Stimulated activated CD4-positive, alpha-beta T cell treated with anti-CD3 and anti-CD28 coated beads, TNF-alpha, amount 100 ng/mL, for 24 hours (primary cell): ENCODE data around the gene ZNHIT6.
A peak's percentile ranks its signal among the peaks of the same experiment; 100 is the strongest.
"Not testable (repeated sequence)": the region's sequence is repeated elsewhere in the genome, so short reads cannot be mapped to it uniquely, and the experiment has no call there.

Source experiments
- DNase-seq, 3 experiments: peaks; one replicate each; pipeline ENCODE4 v3.0.0-alpha.2; 2020; ENCODE audit warnings: low read depth in 3 of 3

ZNHIT6 gene, protein sequence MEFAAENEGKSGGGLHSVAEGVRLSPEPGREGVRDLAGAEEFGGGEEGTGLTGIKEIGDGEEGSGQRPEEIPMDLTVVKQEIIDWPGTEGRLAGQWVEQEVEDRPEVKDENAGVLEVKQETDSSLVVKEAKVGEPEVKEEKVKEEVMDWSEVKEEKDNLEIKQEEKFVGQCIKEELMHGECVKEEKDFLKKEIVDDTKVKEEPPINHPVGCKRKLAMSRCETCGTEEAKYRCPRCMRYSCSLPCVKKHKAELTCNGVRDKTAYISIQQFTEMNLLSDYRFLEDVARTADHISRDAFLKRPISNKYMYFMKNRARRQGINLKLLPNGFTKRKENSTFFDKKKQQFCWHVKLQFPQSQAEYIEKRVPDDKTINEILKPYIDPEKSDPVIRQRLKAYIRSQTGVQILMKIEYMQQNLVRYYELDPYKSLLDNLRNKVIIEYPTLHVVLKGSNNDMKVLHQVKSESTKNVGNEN

DNA sequence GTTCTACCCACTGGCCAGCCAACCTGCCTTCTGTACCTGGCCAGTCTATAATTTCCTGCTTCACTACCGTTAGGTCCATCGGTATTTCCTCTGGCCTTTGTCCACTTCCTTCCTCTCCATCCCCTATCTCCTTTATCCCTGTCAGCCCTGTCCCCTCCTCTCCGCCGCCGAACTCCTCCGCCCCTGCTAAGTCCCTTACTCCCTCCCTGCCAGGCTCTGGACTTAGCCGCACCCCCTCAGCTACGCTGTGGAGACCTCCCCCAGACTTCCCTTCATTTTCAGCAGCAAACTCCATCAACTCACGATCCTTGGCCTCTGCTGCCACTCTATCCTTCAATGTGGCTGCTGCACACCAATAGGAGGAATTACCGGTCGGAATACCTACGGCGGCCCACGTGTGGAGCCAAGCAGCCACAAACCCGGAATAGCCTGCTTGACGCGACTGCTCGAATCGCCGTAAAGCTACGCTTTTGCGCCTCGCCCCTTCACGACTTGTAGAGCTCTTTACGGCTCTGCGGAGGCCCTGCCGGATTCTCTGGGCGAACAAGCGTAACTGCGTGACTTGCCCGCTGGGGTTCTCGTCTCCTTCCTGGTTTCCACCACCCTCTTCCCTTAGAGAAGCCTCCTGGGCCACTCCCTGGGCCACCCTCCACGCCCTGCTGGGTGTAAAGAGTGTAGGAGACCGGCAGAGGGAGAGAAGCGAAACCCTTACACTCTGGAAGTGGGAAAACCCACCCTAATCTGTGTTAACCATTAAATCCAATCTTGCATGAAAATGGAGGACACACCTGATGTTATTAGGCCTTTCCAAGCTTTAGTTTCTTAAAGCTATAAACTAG lies at the start of gene ZNHIT6:
TSS of gene ZNHIT6 (minus strand) at position 444 of the 839 bp plus-strand sequence. CDS start at position 295, 149 bp downstream.
- peak; percentile 72 to 83 (median 79) for DNase-seq

DNA sequence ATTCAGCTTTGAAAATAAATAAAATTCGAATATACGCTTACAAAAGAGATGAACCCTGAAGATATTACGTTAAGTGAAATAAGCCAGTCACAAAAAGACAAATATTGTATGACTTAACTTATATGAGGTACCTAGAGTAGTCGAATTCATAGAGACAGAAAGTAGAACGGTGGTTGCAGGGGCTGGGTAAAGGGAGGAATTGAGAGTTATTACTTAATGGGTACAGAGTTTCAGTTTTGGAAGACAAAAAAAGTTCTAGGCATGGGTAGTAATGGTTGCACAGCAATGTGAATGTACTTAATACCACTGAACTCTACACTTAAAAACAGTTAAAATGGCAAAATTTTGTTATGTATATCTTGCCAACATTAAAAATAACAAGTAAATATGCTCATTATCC lies 48.6 kb upstream of the ZNHIT6 start:
- DNase-seq = no peak

DNA sequence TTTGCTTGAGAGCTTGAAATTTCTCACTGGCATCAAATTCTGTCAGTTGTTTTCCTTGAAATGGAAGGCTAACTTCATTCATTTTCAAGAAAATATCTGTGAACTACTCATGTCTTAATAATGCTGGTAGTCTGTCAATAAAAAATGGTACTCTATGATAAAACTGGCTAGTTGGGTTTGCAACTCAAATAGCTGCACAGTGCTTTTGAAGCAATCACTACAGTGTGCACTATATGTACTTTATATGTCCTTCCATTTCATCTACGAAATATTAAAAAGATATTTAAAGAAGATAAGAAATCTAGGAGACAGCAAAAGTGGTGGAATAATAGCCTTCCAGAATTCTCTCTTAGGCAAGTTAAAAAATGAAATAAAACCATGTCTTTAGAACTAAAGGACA lies 39.9 kb upstream of the ZNHIT6 start:
- DNase-seq = no peak

DNA sequence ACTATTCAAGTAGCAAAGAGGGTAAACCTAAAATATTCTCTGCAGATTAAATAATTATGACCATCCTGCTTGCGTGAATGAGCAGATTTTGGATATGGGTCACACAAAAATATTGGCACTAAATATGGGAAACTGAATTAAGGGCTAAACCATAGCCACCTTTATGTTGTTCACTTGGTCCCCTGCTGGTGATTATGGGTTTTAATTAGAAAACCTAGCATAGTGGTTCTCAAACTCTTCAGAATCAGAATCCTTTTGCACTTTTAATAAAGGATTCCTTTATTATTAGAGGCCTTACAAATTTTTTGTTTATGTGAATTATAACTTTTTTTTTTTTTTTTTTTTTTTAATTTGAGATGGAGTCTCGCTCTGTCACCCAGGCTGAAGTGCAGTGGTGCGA lies 38.5 kb upstream of the ZNHIT6 start:
- no peak for DNase-seq

DNA sequence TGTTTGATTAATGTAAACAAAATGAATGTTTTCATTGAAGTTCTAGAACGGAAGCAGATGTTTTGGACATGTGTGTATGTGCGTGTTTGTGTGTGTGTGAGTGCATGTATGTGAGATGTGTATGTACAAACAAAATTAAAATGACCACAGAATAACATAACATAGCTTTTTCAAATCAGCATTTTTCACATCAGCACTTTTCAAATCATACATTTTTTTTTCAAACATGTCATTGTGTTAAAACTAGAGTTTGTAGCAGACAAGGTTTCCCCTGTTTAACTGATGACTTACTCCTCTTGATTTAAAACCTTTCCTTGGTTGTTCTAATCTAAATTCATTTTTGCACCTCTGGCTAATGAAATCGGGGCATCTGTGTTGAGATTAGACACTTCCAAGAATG lies 35.6 kb upstream of the ZNHIT6 start:
- no peak for DNase-seq

DNA sequence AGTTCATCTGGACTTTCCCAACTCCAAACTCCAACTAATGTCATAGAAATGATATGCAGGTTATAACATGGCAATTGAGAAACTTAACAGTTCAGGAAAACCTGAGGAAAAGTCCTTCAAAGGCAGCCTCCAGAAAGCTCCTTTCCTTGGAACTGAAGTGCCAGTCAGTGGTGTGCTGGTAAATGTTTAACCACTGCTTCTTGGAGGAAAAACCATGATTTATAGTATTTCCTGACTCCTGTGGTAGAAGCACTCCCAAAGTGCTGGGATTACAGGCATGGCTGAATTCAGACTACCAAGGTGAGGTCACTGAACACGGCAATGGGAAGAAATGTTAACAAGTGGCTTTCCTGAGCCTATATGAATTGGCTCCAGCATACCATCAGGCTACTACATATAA lies 26.7 kb upstream of the ZNHIT6 start:
- DNase-seq = no peak

DNA sequence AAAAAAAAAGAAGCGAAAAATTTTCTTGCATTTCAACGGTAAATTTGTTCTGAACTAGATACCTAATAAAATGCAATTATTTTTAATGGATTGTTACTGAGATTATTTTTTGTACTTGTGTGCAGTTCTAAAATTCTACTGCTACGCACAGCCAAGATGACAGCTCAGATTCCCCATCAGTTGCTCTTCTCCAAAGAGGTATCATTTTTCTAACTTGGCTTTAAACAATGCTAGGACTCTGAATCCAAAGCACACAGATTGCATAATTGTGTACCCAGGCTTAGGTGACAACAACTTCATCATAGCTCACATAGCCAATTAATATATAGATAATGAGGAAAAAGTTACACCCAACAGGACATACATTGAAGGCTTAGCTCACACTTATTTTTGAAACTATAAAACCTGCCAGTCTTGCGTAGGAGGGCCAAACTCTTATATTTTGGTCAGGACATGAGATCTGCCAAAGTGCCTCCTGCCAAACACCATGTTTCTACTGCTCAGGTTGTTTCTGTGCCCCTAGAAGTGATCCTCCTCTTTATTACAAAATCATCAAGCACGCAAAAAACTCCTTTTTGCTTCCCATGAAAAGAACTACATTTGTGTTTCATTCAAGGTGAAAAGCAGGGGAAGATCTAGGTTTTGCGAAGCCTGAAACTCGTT lies 10.6 kb upstream of the ZNHIT6 start:
- no peak for DNase-seq

DNA sequence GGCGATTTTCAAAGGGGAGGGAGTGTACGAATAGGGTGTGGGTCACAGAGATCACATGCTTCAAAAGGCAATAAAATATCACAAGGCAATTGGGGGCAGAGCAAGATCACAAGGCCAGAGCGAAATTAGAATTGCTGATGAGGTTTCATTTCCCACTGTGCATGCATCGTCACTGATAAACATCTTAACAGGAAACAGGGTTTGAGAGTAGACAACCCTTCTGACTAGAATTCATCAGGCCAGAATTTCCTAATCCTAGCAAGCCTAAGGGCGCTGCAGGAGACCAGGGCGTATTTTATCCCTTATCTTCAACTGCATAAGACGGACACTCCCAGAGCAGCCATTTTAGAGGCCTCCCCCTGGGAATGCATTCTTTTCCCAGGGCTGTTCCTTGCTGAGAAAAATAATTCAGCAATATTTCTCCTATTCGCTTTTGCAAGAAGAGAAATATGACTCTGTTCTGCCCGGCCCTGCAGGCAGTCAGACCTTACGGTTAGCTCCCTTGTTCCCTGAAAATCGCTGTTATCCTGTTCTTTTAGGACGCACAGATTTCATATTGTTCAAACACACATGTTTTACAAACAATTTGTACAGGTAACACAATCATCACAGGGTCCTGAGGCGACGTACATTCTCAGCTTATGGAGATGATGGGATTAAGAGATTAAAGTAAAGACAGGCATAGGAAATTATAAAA lies 6.3 kb upstream of the ZNHIT6 start:
- DNase-seq = not testable (repeated sequence)

DNA sequence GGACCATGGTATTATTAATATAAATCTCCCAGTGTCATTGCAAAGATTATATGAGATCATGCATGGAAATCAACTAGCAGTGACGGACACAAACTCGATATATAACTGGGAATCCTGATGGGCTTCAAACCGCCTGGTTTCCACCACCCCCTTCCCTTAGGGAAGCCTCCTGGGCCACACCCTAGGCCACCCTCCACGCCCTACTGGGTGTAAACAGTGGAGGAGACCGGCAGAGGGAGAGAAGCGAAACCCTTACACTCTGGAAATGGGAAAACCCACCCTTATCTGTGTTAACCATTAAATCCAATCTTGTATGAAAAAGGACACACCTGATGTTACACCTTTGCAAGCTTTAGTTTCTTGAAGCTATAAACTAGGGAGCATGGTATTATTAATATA lies 595 bp upstream of the ZNHIT6 start:
- DNase-seq = no peak

DNA sequence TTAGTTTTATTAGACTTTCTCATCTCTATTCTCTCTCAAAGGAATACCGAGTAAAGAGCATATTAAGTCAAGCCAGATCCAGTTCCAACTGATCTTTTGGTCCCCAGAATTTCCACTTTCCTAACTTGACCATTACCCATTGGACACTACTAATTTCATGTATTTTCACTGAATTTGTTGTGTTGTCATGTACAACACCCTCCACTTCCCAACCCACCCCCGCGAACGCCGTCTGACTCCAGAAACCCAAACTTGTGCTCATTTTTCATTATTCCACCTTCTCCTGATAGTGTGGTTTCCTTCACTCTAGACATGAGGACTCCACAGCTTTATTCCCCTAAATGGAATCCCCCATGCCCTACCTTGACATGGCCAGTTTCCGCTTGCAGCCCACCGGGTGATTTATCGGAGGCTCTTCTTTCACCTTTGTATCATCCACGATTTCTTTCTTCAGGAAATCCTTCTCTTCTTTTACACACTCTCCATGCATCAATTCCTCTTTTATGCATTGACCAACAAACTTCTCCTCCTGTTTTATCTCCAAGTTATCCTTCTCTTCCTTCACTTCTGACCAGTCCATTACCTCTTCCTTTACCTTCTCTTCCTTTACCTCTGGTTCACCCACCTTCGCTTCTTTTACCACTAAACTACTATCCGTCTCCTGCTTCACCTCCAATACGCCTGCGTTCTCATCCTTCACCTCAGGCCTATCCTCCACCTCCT lies 805 bp downstream of the ZNHIT6 start:
- DNase-seq = no peak

DNA sequence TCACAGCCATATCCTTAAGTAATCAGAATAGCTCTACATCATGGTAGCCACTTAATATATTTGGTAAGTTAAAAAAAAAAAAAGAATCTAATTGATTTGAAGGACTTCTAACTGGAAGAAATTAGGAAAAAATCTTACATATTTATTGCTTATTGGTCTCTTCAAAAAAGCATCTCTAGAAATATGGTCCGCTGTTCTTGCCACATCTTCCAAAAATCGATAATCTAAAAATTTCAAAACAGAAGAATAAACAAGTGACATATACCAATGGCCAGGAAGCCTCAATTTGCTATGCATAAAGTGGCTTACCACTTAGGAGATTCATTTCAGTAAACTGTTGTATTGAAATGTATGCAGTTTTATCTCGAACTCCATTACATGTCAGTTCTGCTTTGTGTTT lies 2.3 kb downstream of the ZNHIT6 start:
- no peak for DNase-seq

DNA sequence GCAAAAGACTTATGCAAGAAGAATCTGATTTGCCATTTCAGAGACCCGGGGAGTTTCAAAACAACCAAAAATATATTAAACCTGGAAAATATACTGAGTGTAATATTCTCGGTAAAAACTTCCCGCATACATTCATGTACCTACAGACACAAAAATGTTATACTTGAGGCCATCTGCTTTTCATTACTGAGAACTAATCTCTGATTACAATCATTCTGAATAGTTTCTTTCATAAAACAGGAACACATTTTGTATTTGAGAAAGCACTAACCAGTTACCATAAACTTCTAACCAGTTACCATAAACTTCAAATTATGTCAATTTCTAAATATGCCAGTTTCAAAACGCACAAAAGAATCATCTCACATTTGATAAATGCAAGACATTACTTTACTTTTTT lies 7.8 kb downstream of the ZNHIT6 start:
- no peak for DNase-seq

DNA sequence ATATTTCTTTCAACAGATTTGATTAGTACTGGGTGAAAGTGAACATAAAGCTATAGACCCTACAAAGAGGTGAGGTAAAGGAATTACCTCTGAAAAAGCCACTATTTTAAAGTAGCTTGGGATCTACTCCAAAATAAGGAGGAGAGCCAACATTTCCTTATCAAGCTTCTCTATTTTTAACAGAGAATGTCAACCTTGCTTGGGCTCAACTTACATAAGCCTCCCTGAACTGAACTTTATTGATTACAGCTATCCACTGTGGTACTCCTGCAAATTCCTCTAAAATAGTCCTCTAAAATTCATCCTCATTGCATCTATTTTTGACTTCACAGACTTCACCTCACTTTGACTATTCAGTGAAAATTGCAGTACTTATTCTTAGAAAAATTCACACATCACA lies 10.3 kb downstream of the ZNHIT6 start:
- DNase-seq = no peak

DNA sequence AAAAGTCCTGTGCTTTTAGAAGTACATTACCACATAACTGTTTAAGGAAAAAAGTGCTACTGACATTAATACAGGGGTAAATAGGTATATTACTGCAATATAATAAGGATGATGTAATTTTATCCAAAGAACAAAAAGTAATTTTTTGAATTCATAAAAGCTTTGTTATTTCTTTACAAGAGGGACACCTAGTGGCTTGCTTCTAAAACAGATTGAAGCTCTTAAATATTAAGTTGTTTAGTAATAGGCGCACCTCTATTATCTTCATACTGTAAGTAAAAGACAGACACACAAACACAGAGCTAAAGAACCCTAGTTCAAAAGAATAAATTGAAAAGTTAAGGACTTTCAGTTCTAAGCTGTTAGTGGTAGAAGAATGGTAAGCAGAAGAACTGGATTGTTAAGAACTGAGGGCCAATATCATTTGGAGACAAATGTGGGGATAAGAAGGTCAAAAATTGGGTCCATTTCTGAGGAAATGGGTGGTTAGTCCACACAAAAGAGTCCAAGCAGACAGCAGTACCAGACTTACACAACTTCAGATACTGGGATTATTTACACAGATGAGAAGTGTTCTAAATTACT lies 15.4 kb downstream of the ZNHIT6 start:
- DNase-seq = no peak

DNA sequence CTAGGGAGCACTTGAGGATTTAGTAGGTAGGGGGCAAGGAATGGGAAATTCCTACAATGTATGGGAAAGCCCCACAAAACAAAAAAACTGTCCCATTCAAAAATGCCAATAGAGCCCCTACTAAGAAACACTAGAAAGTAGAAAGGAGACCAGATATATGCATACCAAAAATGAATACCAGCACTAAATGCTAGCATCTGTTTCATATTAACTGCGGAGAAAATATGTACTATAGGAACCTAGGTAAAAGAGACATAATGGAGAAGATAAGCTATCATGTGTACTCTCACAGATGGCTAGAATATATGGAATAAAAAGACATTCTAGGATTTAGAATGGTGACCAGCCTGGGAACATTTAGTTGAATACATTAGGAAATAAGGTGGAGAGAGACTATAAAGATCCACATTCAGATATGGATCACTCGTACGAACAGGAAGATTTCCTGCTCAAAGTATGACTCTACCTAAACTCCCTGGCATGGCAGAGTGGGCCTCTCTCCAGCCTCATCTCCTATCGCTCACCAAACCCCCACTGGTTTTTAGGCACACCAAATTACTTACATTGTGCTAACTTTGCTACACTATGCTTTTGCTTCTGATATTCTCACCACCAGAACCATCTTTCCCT lies 18.3 kb downstream of the ZNHIT6 start:
- DNase-seq = no peak

DNA sequence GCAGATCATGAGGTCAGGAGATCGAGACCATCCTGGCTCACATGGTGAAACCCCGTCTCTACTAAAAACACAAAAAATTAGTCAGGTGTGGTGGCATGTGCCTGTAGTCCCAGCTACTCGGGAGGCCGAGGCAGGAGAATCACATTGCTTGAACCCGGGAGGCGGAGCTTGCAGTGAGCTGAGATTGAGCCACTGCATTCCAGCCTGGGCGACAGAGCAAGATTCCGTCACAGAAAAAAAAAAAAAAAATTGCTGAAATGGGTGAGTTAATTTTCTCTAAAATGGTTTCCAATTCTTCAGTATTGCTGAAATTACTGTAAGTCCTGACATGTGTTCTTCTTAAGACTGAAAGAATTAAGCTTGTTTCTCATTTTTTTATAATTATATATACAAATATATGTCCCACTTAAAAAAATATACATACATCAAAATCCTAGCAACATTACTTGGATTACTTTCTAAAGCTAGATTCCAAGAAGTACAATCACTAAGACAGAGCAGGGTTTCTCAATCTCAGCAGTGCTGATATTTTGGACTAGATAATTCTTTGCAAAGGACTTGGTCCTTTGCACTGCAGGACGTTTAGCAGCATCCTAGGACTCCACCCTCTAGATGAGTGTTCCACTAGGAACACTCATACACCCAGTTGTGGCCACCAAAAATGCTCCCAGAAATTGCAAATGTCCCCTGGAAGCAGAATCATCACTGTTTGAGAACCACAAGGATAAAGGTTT lies 24.8 kb downstream of the ZNHIT6 start:
- no peak for DNase-seq

DNA sequence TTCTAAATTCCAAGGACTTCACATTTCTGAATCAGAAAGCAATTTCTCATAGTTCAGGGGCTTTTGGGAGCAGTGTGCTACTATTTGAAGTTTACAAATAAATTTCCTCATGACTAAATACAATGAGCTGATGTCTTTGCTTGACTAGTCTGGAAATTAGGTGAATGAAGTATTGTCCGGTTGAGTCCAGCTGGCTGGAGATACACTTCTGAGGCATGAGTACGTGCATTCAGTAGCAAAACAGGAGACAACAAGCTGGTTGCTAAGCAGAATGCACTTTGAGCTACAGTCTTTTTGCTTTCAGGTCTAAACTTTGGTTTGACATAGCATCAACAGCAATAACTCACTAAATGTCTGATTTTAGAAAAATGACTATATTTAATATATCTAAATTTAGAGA lies 27.1 kb downstream of the ZNHIT6 start:
- no peak for DNase-seq

DNA sequence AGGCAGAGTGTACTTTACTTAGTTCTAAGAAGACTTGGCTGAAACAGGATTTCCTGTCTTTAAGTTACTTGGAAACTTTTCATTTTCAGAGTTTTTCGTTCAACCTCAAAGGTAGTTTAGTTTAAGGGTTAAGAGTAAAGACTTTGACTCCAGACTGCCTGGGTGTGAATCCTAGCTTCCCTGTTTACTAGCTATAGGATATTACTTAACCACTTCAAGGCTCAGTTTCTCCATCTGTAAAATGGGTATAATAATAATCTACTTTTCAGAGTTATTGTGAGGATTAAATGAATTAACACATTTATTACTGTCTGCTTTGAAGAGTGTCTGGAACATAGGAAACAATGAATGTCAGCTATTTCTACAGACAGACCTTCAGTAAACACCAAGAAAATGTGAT lies 30.0 kb downstream of the ZNHIT6 start:
- DNase-seq = no peak

DNA sequence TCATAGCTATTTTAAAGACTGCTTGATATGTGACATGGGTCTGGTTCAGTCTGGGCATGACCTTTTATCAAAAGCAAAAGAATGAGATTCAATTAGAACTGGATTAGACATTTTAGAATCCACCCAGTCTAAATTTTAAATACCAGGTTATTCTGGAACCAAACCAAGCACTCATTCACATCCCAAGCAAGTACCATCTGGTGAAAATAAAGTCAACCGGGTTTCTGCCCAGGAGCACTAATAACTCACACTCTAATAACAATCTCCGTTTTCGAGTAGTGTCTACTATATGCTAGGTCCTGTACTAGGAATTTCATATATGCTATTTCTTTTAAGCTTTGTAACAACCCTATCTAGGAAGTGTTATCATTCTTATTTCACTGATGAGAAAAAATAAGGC lies 30.6 kb downstream of the ZNHIT6 start:
- no peak for DNase-seq
